ENCODE measurements around the gene BAHCC1.

BAHCC1 gene

DNA sequence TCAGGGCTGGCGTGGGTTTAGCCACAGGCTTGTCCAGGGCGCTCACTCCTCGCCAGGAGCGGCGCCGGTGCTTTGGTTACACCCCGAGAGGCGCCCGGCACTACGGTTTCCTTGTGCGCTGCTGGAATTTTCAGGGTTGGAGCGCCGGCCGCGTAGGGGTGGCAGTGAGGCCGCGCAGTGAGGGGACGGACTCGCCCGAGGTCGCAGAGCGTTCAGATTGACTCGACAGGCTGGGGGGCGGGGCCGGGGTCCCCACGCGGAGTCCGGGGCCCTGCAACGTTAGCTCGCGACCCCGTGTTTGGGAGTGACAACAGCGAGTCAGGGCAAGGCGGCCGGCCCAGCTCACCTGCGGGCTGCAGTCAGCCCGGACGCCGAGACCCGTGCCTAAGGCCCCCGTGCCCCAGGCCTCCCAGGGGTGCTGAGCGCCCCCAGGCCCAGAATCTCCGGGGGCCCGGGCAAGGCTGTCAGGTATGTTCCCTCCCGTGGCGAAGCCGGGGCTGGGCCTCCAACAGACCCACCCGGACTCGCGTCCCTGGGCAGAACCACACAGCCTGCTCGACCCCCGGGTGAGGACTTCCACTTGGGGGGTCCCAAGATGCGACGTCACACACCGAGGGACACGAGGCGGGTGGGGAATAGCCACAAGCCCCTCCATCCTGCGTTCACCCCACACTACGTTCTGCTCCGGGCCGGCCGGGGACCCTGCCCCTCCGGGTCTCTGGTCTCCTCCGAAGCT is 118.7 kb downstream of the BAHCC1 start (continued):
- no peak for TF ChIP-seq ZNF623 (tag by site-specific recombination; IDR thresholded peaks at IDR 0.05)
- TF ChIP-seq, protein P1, sequence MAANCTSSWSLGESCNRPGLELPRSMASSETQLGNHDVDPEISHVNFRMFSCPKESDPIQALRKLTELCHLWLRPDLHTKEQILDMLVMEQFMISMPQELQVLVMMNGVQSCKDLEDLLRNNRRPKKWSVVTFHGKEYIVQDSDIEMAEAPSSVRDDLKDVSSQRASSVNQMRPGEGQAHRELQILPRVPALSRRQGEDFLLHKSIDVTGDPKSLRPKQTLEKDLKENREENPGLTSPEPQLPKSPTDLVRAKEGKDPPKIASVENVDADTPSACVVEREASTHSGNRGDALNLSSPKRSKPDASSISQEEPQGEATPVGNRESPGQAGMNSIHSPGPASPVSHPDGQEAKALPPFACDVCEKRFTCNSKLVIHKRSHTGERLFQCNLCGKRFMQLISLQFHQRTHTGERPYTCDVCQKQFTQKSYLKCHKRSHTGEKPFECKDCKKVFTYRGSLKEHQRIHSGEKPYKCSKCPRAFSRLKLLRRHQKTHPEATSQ (tag by site-specific recombination; IDR thresholded peaks at IDR 0.05) = no peak
- no peak for TF ChIP-seq GLI4 (tag by site-specific recombination; IDR thresholded peaks at IDR 0.05)
- no peak for TF ChIP-seq ZNF658 (tag by site-specific recombination; IDR thresholded peaks at IDR 0.05)
- TF ChIP-seq IKZF3 (tag by site-specific recombination; IDR thresholded peaks at IDR 0.05) = peak; percentile 90
- no peak for TF ChIP-seq ZNF544 (tag by site-specific recombination; IDR thresholded peaks at IDR 0.05)
- no peak for TF ChIP-seq ZNF175 (tag by site-specific recombination; IDR thresholded peaks at IDR 0.05)
- TF ChIP-seq, protein P2, sequence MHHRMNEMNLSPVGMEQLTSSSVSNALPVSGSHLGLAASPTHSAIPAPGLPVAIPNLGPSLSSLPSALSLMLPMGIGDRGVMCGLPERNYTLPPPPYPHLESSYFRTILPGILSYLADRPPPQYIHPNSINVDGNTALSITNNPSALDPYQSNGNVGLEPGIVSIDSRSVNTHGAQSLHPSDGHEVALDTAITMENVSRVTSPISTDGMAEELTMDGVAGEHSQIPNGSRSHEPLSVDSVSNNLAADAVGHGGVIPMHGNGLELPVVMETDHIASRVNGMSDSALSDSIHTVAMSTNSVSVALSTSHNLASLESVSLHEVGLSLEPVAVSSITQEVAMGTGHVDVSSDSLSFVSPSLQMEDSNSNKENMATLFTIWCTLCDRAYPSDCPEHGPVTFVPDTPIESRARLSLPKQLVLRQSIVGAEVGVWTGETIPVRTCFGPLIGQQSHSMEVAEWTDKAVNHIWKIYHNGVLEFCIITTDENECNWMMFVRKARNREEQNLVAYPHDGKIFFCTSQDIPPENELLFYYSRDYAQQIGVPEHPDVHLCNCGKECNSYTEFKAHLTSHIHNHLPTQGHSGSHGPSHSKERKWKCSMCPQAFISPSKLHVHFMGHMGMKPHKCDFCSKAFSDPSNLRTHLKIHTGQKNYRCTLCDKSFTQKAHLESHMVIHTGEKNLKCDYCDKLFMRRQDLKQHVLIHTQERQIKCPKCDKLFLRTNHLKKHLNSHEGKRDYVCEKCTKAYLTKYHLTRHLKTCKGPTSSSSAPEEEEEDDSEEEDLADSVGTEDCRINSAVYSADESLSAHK (tag by site-specific recombination; IDR thresholded peaks at IDR 0.05) = 0 out of 2 replicates have a peak, but pooled peaks have one; percentile 18
- no peak for TF ChIP-seq ZNF184 (tag by site-specific recombination; IDR thresholded peaks at IDR 0.05)
- no peak for TF ChIP-seq ZBTB21 (tag by site-specific recombination; IDR thresholded peaks at IDR 0.05)
- no peak for TF ChIP-seq ZNF239 (tag by site-specific recombination; IDR thresholded peaks at IDR 0.05)
- TF ChIP-seq, protein P3, sequence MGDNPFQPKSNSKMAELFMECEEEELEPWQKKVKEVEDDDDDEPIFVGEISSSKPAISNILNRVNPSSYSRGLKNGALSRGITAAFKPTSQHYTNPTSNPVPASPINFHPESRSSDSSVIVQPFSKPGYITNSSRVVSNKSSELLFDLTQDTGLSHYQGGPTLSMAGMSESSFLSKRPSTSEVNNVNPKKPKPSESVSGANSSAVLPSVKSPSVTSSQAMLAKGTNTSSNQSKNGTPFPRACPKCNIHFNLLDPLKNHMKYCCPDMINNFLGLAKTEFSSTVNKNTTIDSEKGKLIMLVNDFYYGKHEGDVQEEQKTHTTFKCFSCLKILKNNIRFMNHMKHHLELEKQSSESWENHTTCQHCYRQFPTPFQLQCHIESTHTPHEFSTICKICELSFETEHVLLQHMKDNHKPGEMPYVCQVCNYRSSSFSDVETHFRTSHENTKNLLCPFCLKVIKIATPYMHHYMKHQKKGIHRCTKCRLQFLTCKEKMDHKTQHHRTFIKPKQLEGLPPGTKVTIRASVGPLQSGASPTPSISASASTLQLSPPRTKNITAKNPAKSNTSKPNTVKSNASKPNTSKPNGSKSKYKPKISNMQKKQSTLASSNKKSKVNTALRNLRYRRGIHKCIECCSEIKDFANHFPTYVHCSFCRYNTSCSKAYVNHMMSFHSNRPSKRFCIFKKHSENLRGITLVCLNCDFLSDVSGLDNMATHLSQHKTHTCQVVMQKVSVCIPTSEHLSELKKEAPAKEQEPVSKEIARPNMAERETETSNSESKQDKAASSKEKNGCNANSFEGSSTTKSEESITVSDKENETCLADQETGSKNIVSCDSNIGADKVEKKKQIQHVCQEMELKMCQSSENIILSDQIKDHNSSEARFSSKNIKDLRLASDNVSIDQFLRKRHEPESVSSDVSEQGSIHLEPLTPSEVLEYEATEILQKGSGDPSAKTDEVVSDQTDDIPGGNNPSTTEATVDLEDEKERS (tag by site-specific recombination; IDR thresholded peaks at IDR 0.05) = no peak
- TF ChIP-seq ZNF274 (IDR thresholded peaks at IDR 0.05; ENCODE audit: low read length) = no peak
- TF ChIP-seq ZNF274 (tag by site-specific recombination; IDR thresholded peaks at IDR 0.05; ENCODE audit: borderline replicate concordance) = no peak
- TF ChIP-seq ZBTB17 (tag by site-specific recombination; IDR thresholded peaks at IDR 0.05) = peak; percentile 63
- TF ChIP-seq GLIS2 (tag by site-specific recombination; IDR thresholded peaks at IDR 0.05) = peak; percentile 98
- TF ChIP-seq, protein P4, sequence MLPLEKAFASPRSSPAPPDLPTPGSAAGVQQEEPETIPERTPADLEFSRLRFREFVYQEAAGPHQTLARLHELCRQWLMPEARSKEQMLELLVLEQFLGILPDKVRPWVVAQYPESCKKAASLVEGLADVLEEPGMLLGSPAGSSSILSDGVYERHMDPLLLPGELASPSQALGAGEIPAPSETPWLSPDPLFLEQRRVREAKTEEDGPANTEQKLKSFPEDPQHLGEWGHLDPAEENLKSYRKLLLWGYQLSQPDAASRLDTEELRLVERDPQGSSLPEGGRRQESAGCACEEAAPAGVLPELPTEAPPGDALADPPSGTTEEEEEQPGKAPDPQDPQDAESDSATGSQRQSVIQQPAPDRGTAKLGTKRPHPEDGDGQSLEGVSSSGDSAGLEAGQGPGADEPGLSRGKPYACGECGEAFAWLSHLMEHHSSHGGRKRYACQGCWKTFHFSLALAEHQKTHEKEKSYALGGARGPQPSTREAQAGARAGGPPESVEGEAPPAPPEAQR (tag by site-specific recombination; IDR thresholded peaks at IDR 0.05) = no peak
- TF ChIP-seq, protein P5, sequence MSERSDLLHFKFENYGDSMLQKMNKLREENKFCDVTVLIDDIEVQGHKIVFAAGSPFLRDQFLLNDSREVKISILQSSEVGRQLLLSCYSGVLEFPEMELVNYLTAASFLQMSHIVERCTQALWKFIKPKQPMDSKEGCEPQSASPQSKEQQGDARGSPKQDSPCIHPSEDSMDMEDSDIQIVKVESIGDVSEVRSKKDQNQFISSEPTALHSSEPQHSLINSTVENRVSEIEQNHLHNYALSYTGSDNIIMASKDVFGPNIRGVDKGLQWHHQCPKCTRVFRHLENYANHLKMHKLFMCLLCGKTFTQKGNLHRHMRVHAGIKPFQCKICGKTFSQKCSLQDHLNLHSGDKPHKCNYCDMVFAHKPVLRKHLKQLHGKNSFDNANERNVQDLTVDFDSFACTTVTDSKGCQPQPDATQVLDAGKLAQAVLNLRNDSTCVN (tag by site-specific recombination; optimal IDR thresholded peaks at IDR 0.05) = peak; percentile 60
- no peak for TF ChIP-seq ZNF133 (tag by site-specific recombination; IDR thresholded peaks at IDR 0.05)
- TF ChIP-seq ZNF223 (tag by site-specific recombination; IDR thresholded peaks at IDR 0.05) = no peak
- TF ChIP-seq, protein P6, sequence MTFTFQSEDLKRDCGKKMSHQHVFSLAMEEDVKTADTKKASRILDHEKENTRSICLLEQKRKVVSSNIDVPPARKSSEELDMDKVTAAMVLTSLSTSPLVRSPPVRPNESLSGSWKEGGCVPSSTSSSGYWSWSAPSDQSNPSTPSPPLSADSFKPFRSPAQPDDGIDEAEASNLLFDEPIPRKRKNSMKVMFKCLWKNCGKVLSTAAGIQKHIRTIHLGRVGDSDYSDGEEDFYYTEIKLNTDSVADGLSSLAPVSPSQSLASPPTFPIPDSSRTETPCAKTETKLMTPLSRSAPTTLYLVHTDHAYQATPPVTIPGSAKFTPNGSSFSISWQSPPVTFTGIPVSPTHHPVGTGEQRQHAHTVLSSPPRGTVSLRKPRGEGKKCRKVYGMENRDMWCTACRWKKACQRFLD (tag by site-specific recombination; IDR thresholded peaks at IDR 0.05) = no peak
- TF ChIP-seq TCF7L2 (IDR thresholded peaks at IDR 0.05; ENCODE audit: borderline replicate concordance, low read depth, low read length) = no peak
- peak; percentile 24; the same call in 1 of the 2 replicates for TF ChIP-seq ZXDB (tag by site-specific recombination; IDR thresholded peaks at IDR 0.05)
- TF ChIP-seq ZNF560 (tag by site-specific recombination; IDR thresholded peaks at IDR 0.05; ENCODE audit: borderline replicate concordance) = no peak
- TF ChIP-seq, protein P7, sequence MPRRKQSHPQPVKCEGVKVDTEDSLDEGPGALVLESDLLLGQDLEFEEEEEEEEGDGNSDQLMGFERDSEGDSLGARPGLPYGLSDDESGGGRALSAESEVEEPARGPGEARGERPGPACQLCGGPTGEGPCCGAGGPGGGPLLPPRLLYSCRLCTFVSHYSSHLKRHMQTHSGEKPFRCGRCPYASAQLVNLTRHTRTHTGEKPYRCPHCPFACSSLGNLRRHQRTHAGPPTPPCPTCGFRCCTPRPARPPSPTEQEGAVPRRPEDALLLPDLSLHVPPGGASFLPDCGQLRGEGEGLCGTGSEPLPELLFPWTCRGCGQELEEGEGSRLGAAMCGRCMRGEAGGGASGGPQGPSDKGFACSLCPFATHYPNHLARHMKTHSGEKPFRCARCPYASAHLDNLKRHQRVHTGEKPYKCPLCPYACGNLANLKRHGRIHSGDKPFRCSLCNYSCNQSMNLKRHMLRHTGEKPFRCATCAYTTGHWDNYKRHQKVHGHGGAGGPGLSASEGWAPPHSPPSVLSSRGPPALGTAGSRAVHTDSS (tag by site-specific recombination; IDR thresholded peaks at IDR 0.05) = no peak
- no peak for TF ChIP-seq ZNF621 (tag by site-specific recombination; IDR thresholded peaks at IDR 0.05)
- no peak for TF ChIP-seq TRIM28 (IDR thresholded peaks at IDR 0.05; ENCODE audit: borderline replicate concordance, low read length)
- no peak for TF ChIP-seq ZNF785 (tag by site-specific recombination; IDR thresholded peaks at IDR 0.05)
- no peak for TF ChIP-seq ZFP69B (tag by site-specific recombination; IDR thresholded peaks at IDR 0.05)

All from HEK293 (cell line).